Lower leg skin (tissue), 3 donors: ENCODE results near the gene TANGO6.

Experiments
- POLR2A ChIP-seq, 2 donors: fragments of 450-650 bp; IDR thresholded peaks; one replicate each; pipeline ENCODE4 v1.6.1; 2016 to 2017; ENCODE audit warnings: antibody characterized with exemption in 2 of 2, mild to moderate bottlenecking in 1 of 2, moderate library complexity in 1 of 2
- TF ChIP-seq, protein P1 (sequence below), 3 donors: fragments of 450-650 bp; IDR thresholded peaks; one replicate each; pipeline ENCODE4 v1.5.1; 2016; ENCODE audit warnings: antibody characterized with exemption in 3 of 3, mild to moderate bottlenecking in 3 of 3, moderate library complexity in 2 of 3

DNA sequence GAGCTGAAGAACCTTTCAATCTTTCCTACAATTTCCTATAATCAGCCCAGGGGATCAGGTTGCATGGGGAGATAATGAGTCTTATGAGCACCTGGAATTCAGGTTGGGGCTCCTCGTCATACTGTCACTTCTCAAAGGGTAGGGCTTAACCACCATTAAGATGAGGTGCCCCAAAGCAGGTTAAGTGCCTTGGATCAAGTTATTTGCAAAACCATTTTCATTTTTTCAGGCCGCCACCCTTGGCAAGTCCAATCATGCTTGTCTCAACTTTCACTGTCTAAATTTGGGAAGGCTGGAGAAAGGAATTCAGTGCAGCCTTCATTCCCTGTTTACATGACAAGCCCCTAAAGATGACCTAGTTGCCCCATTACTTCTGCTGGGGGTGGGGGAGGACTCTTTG, 44.9 kb upstream of the TANGO6 start:
- TF ChIP-seq, protein P1, sequence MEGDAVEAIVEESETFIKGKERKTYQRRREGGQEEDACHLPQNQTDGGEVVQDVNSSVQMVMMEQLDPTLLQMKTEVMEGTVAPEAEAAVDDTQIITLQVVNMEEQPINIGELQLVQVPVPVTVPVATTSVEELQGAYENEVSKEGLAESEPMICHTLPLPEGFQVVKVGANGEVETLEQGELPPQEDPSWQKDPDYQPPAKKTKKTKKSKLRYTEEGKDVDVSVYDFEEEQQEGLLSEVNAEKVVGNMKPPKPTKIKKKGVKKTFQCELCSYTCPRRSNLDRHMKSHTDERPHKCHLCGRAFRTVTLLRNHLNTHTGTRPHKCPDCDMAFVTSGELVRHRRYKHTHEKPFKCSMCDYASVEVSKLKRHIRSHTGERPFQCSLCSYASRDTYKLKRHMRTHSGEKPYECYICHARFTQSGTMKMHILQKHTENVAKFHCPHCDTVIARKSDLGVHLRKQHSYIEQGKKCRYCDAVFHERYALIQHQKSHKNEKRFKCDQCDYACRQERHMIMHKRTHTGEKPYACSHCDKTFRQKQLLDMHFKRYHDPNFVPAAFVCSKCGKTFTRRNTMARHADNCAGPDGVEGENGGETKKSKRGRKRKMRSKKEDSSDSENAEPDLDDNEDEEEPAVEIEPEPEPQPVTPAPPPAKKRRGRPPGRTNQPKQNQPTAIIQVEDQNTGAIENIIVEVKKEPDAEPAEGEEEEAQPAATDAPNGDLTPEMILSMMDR (IDR thresholded peaks at IDR 0.05) = no peak
- TF ChIP-seq POLR2A (IDR thresholded peaks at IDR 0.05) = no peak
